Measurements from ENCODE around the gene HLA-B.

The HLA-B gene

GRCh38 chr6:31308050-31308844, 48.7 kb downstream of the HLA-B start:
- peaks cover 7% of the 10 kb centered on the region; the same call in 1 of the 2 replicates for H3K27me3 ChIP-seq (ENCODE audit: insufficient read depth, low read length)
- H2AFZ ChIP-seq (ENCODE audit: low read length) = 0 out of 2 replicates have a peak overlapping the region, but pooled peaks have one; percentile 46
- H3F3A ChIP-seq (ENCODE audit: insufficient read depth, low read length) = no peaks in the 10 kb centered on the region
- peak overlapping the region; percentile 55; the same call in 1 of the 2 replicates for H3K9ac ChIP-seq (ENCODE audit: low read length)
- H3K9me3 ChIP-seq (ENCODE audit: low read length) = no peaks in the 10 kb centered on the region
- no peak for TF ChIP-seq EZH2 (IDR thresholded peaks at IDR 0.05; ENCODE audit: borderline replicate concordance, low read length)
- TF ChIP-seq, protein P1, sequence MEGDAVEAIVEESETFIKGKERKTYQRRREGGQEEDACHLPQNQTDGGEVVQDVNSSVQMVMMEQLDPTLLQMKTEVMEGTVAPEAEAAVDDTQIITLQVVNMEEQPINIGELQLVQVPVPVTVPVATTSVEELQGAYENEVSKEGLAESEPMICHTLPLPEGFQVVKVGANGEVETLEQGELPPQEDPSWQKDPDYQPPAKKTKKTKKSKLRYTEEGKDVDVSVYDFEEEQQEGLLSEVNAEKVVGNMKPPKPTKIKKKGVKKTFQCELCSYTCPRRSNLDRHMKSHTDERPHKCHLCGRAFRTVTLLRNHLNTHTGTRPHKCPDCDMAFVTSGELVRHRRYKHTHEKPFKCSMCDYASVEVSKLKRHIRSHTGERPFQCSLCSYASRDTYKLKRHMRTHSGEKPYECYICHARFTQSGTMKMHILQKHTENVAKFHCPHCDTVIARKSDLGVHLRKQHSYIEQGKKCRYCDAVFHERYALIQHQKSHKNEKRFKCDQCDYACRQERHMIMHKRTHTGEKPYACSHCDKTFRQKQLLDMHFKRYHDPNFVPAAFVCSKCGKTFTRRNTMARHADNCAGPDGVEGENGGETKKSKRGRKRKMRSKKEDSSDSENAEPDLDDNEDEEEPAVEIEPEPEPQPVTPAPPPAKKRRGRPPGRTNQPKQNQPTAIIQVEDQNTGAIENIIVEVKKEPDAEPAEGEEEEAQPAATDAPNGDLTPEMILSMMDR (IDR thresholded peaks at IDR 0.05; ENCODE audit: low read length) = no peak
- no peak overlapping the region for H3K27ac ChIP-seq (ENCODE audit: low read depth, low read length, poor library complexity, severe bottlenecking)
- H3K79me2 ChIP-seq (ENCODE audit: insufficient read depth, low read length) = no peaks in the 10 kb centered on the region
- no peaks in the 10 kb centered on the region for H3K36me3 ChIP-seq (ENCODE audit: insufficient read depth, low read length)
- peaks cover 8% of the 10 kb centered on the region for H3K4me1 ChIP-seq (ENCODE audit: insufficient read depth, low read length, severe bottlenecking)
- H3K9me2 ChIP-seq (ENCODE audit: low read depth, low read length) = no peaks in the 10 kb centered on the region
- H4K20me1 ChIP-seq (ENCODE audit: insufficient read depth, low read length) = no peaks in the 10 kb centered on the region
- H3K4me2 ChIP-seq (ENCODE audit: low read length) = peak overlapping the region; percentile 93
- peak overlapping the region; percentile 63 for H3K4me3 ChIP-seq (ENCODE audit: low read depth, low read length, poor library complexity, severe bottlenecking)

- H3K27me3 ChIP-seq (ENCODE audit: insufficient read depth, low read length) = peaks cover 7% of the 10 kb centered on the region; the same call in 1 of the 2 replicates
- no peaks in the 10 kb centered on the region for H3K9me2 ChIP-seq (ENCODE audit: low read depth, low read length)
- no peak for TF ChIP-seq EZH2 (IDR thresholded peaks at IDR 0.05; ENCODE audit: borderline replicate concordance, low read length)
- TF ChIP-seq, protein P1 (IDR thresholded peaks at IDR 0.05; ENCODE audit: low read length) = no peak
- no peaks in the 10 kb centered on the region for H3F3A ChIP-seq (ENCODE audit: insufficient read depth, low read length)
- H3K79me2 ChIP-seq (ENCODE audit: insufficient read depth, low read length) = no peaks in the 10 kb centered on the region
- peak overlapping the region; percentile 93 for H3K4me2 ChIP-seq (ENCODE audit: low read length)
- H2AFZ ChIP-seq (ENCODE audit: low read length) = no peak overlapping the region
- H3K4me3 ChIP-seq (ENCODE audit: low read depth, low read length, poor library complexity, severe bottlenecking) = peak overlapping the region; percentile 63
- H4K20me1 ChIP-seq (ENCODE audit: insufficient read depth, low read length) = no peaks in the 10 kb centered on the region
- peaks cover 8% of the 10 kb centered on the region for H3K4me1 ChIP-seq (ENCODE audit: insufficient read depth, low read length, severe bottlenecking)
- H3K27ac ChIP-seq (ENCODE audit: low read depth, low read length, poor library complexity, severe bottlenecking) = no peak overlapping the region
- H3K9me3 ChIP-seq (ENCODE audit: low read length) = no peaks in the 10 kb centered on the region
- no peak overlapping the region for H3K9ac ChIP-seq (ENCODE audit: low read length)
- H3K36me3 ChIP-seq (ENCODE audit: insufficient read depth, low read length) = no peaks in the 10 kb centered on the region
Observed at GRCh38 chr6:31307669-31308049, 49.3 kb downstream of the HLA-B start.

DNA sequence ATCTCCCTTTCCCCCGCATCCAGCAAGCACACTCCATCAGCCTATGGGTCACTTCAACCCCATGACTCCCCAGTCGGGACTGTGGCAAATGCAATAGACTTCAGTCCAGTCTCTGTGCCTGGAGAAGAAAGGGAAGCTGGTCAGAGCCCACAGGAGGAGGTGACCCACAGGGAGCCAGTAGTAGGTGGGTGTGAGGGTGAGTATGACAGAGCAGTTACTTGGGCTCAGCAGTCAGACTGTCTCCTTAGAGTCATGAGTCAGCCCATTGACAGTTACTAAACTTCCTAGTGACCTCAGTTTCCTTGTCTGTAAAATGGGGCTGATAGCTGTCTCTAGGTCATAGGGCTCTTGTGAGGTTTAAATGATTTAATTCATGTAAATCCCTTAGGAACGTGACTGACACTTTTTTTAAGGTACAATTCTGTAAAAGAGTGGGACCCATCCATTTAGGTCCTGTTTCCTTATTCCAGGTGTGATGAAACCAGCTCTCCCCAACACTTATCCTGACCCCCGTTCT, 51.2 kb downstream of the HLA-B start:
- Histone ChIP-seq H3K4me2 (ENCODE audit: low read length) (no peak overlapping the region), H3K9ac (ENCODE audit: low read length) (no peak overlapping the region), H3K4me3 (ENCODE audit: low read depth, low read length, poor library complexity, severe bottlenecking) (no peak overlapping the region), H3F3A (ENCODE audit: insufficient read depth, low read length) (no peaks in the 10 kb centered on the region), H2AFZ (ENCODE audit: low read length) (no peak overlapping the region), H3K9me3 (ENCODE audit: low read length) (no peaks in the 10 kb centered on the region), H3K36me3 (ENCODE audit: insufficient read depth, low read length) (no peaks in the 10 kb centered on the region), H3K27me3 (ENCODE audit: insufficient read depth, low read length) (peaks cover 7% of the 10 kb centered on the region; the same call in 1 of the 2 replicates), H3K9me2 (ENCODE audit: low read depth, low read length) (no peaks in the 10 kb centered on the region), H3K79me2 (ENCODE audit: insufficient read depth, low read length) (no peaks in the 10 kb centered on the region), H3K4me1 (ENCODE audit: insufficient read depth, low read length, severe bottlenecking) (peaks cover 8% of the 10 kb centered on the region), H3K27ac (ENCODE audit: low read depth, low read length, poor library complexity, severe bottlenecking) (no peak overlapping the region), H4K20me1 (ENCODE audit: insufficient read depth, low read length) (no peaks in the 10 kb centered on the region)
- TF ChIP-seq EZH2 (IDR thresholded peaks at IDR 0.05; ENCODE audit: borderline replicate concordance, low read length) = no peak
- TF ChIP-seq, protein P1 (IDR thresholded peaks at IDR 0.05; ENCODE audit: low read length) = no peak

All from OCI-LY1 (cell line).